DOHH2 (cell line): ENCODE measurements around the gene NUDT13.

ENCODE experiments used
- H3F3A ChIP-seq: fragments of 200-600 bp; sonication (generic), shearing (Covaris generic); 2 replicates; pipeline ENCODE4 v1.6.0; 2016; ENCODE audit warnings: antibody characterized with exemption, mild to moderate bottlenecking; ENCODE audit not compliant: control insufficient read depth, insufficient read depth
- H3K27ac ChIP-seq: fragments of 200-600 bp; sonication (generic); 2 replicates; pipeline ENCODE4 v1.5.1; 2014; ENCODE audit warnings: low read depth, mild to moderate bottlenecking, low read length, moderate library complexity
- H3K27me3 ChIP-seq: fragments of 200-600 bp; sonication (generic); 2 replicates; pipeline ENCODE4 v1.6.1; 2014; ENCODE audit warnings: mild to moderate bottlenecking, low read length, mixed read lengths; ENCODE audit not compliant: control insufficient read depth
- H3K36me3 ChIP-seq: fragments of 200-600 bp; sonication (generic); 2 replicates; pipeline ENCODE4 v1.6.1; 2014; ENCODE audit warnings: mild to moderate bottlenecking, low read length, moderate library complexity, mixed read lengths; ENCODE audit not compliant: control insufficient read depth
- H3K4me1 ChIP-seq: fragments of 200-600 bp; sonication (generic); 2 replicates; pipeline ENCODE4 v1.6.1; 2014; ENCODE audit warnings: mild to moderate bottlenecking, low read length, mixed read lengths; ENCODE audit not compliant: control insufficient read depth
- H3K4me2 ChIP-seq: fragments of 200-600 bp; sonication (generic); 2 replicates; pipeline ENCODE4 v1.6.0; 2014; ENCODE audit warnings: mild to moderate bottlenecking, low read length, moderate library complexity
- H3K4me3 ChIP-seq: fragments of 200-600 bp; sonication (generic); 2 replicates; pipeline ENCODE4 v1.5.1; 2014; ENCODE audit warnings: mild to moderate bottlenecking, low read length, mixed read lengths
- H3K79me2 ChIP-seq: fragments of 200-600 bp; sonication (generic); 2 replicates; pipeline ENCODE4 v1.6.1; 2014; ENCODE audit warnings: mild to moderate bottlenecking, low read length, mixed read lengths; ENCODE audit not compliant: control insufficient read depth
- H3K9me2 ChIP-seq: fragments of 200-600 bp; sonication (generic); replicated peaks from 2 replicates; pipeline ENCODE4 v1.6.1; 2014; ENCODE audit warnings: mild to moderate bottlenecking, low read length, mixed read lengths; ENCODE audit not compliant: control insufficient read depth
- H3K9me3 ChIP-seq: fragments of 200-600 bp; sonication (generic); 2 replicates; pipeline ENCODE4 v1.6.1; 2014; ENCODE audit warnings: antibody characterized with exemption, low read length, mixed read lengths; ENCODE audit not compliant: control insufficient read depth, insufficient read depth
- H4K20me1 ChIP-seq: fragments of 200-600 bp; sonication (generic); 2 replicates; pipeline ENCODE4 v1.6.0; 2014; ENCODE audit warnings: low read depth, mild to moderate bottlenecking, antibody characterized with exemption, low read length, moderate library complexity; ENCODE audit not compliant: control insufficient read depth, insufficient read depth
- EZH2phosphoT487 ChIP-seq: fragments of 200-600 bp; sonication (generic); IDR thresholded peaks from 2 replicates; pipeline ENCODE4 v1.6.1; 2017; ENCODE audit warnings: borderline replicate concordance, mild to moderate bottlenecking, antibody characterized with exemption, low read length, moderate library complexity, mixed read lengths
- TF ChIP-seq, protein P1 (sequence below): fragments of 200-600 bp; sonication (generic); IDR thresholded peaks from one replicate; pipeline ENCODE4 v1.5.1; 2014; ENCODE audit warnings: antibody characterized with exemption, mild to moderate bottlenecking, low read depth, low read length; ENCODE audit not compliant: poor library complexity, severe bottlenecking

The NUDT13 gene

DNA sequence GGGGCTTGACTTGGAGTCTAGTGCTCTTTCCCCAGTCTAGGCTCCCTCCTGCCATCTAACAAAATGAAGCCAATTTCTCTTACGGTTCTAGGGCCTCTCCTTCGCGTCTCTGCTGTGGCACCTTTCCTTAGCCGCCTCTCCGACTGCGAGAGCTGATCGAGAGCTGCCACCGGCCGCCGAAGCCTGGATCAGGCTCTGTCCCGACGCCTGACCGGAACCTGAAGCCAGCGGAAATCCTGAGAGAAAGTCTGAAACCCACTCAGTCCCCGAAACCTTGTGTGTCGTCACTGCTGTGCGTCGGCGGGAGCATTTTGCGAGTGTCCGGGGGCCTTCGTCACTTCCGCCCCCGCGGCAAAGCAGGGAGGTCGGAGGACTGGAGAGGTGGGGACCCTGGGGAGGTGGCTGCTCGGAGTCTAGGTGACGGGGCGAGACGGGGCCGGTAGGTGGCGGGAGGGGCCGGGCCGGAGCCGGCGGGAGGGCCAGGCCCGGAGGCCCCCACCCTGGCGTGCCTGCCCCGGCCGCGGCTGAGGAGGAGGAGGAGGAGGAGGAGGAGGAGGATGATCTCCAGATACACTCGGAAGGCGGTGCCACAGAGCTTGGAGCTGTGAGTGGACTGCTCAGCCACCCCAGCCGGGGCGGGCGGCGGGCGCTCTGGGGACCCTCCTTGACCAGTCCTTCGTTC, 57.7 kb downstream of the NUDT13 start, which contains the start of the genes ECD and FAM149B1:
ECD (minus strand) TSS at position 226 of the 682 bp plus-strand sequence. CDS start 4,071 bp downstream, outside the sequence.
FAM149B1 (plus strand) TSS at position 337 of the 682 bp plus-strand sequence; CDS start at position 558, 221 bp downstream.
- Histone ChIP-seq H3K9me2 (no peaks in the 10 kb centered on the region), H3F3A (0 out of 2 replicates have a peak, but pooled peaks cover 3% of the 10 kb centered on the region), H3K4me3 (peak within 1 kb of the TSS; percentile 98), H3K36me3 (peaks cover 23% of the 10 kb centered on the region), H4K20me1 (no peaks in the 10 kb centered on the region), H3K4me2 (peak within 1 kb of the TSS; percentile 67), H3K79me2 (peaks cover 60% of the 10 kb centered on the region), H3K4me1 (peaks cover 20% of the 10 kb centered on the region), H3K27ac (peak within 1 kb of the TSS; percentile 52), H3K9me3 (no peaks in the 10 kb centered on the region), H3K27me3 (no peaks in the 10 kb centered on the region)
- TF ChIP-seq, protein P1, sequence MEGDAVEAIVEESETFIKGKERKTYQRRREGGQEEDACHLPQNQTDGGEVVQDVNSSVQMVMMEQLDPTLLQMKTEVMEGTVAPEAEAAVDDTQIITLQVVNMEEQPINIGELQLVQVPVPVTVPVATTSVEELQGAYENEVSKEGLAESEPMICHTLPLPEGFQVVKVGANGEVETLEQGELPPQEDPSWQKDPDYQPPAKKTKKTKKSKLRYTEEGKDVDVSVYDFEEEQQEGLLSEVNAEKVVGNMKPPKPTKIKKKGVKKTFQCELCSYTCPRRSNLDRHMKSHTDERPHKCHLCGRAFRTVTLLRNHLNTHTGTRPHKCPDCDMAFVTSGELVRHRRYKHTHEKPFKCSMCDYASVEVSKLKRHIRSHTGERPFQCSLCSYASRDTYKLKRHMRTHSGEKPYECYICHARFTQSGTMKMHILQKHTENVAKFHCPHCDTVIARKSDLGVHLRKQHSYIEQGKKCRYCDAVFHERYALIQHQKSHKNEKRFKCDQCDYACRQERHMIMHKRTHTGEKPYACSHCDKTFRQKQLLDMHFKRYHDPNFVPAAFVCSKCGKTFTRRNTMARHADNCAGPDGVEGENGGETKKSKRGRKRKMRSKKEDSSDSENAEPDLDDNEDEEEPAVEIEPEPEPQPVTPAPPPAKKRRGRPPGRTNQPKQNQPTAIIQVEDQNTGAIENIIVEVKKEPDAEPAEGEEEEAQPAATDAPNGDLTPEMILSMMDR: no peak
- TF ChIP-seq EZH2phosphoT487: no peak

DNA sequence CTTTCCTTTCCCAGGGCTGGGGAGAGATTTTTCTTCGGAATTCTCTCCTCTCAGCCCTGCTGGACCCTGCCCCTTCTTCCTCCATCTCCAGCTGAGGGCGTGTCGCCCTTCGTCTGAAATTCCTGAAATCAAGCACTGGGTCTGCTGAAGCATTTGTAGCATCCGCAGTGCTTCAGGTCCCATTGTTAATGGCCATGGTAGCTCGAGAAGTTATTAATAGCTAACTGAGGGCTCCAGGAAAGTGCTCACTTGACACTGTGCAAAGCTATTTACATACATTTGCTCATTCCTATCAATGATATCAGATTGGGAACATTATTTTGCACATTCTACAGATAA, 58.2 kb downstream of the NUDT13 start:
- H3K36me3 ChIP-seq: peaks cover 18% of the 10 kb centered on the region
- no peaks in the 10 kb centered on the region for H4K20me1 ChIP-seq
- no peaks in the 10 kb centered on the region for H3K9me3 ChIP-seq
- H3K4me1 ChIP-seq: peaks cover 20% of the 10 kb centered on the region
- H3K79me2 ChIP-seq: peaks cover 54% of the 10 kb centered on the region
- H3K27me3 ChIP-seq: no peaks in the 10 kb centered on the region
- TF ChIP-seq EZH2phosphoT487: no peak
- TF ChIP-seq, protein P1: no peak
- peak overlapping the region; percentile 52 for H3K27ac ChIP-seq
- peak overlapping the region; percentile 98 for H3K4me3 ChIP-seq
- H3K4me2 ChIP-seq: peak overlapping the region; percentile 67
- 0 out of 2 replicates have a peak, but pooled peaks cover 3% of the 10 kb centered on the region for H3F3A ChIP-seq
- H3K9me2 ChIP-seq: no peaks in the 10 kb centered on the region

DNA sequence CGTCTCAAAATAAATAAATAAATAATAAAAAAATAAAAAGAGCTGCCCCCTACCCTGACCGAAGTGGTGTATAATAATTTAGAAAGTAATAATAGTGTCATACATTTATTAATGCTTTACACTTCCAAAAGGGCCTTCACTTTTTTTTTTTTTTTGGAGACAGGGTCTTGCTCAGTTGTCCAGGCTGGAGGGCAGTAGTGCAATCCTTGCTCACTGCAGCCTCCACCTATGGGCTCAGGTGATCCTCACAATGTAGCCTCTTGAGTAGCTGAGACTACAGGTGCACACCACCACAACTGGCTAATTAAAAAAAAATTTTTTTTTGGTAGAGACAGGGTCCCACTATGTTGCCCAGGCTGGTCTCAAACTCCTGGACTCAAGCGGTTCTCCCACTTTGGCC, 59.1 kb downstream of the NUDT13 start:
- no peak overlapping the region for H3K4me3 ChIP-seq
- H3F3A ChIP-seq: 0 out of 2 replicates have a peak, but pooled peaks cover 3% of the 10 kb centered on the region
- peaks cover 20% of the 10 kb centered on the region for H3K4me1 ChIP-seq
- no peak overlapping the region for H3K27ac ChIP-seq
- no peaks in the 10 kb centered on the region for H3K27me3 ChIP-seq
- H3K36me3 ChIP-seq: peaks cover 13% of the 10 kb centered on the region
- H4K20me1 ChIP-seq: no peaks in the 10 kb centered on the region
- H3K79me2 ChIP-seq: peaks cover 49% of the 10 kb centered on the region
- no peak overlapping the region for H3K4me2 ChIP-seq
- no peak for TF ChIP-seq EZH2phosphoT487
- TF ChIP-seq, protein P1: no peak
- H3K9me2 ChIP-seq: no peaks in the 10 kb centered on the region
- H3K9me3 ChIP-seq: no peaks in the 10 kb centered on the region
